Brain microvascular endothelial cell (primary cell): ENCODE results near the gene RASAL3.
A peak's percentile ranks its signal among the peaks of the same experiment; 100 is the strongest.

Source experiments
- DNase-seq: peaks from one replicate; pipeline ENCODE4 v3.0.0-alpha.2; 2020
- H3K27ac ChIP-seq: fragments of 250-450 bp; sonication (Bioruptor Pico); 2 replicates; pipeline ENCODE4 v1.5.1; 2020; ENCODE audit warnings: mild to moderate bottlenecking, moderate library complexity
- H3K27me3 ChIP-seq: fragments of 250-450 bp; sonication (Bioruptor Pico); replicated peaks from 2 replicates; pipeline ENCODE4 v1.5.1; 2020; ENCODE audit warnings: mild to moderate bottlenecking
- H3K36me3 ChIP-seq: fragments of 250-450 bp; sonication (Bioruptor Pico); replicated peaks from 2 replicates; pipeline ENCODE4 v1.5.1; 2020; ENCODE audit warnings: mild to moderate bottlenecking
- H3K4me3 ChIP-seq: 2 replicates; pipeline ENCODE4 v1.5.1; 2011; ENCODE audit warnings: low read depth, mild to moderate bottlenecking, control low read depth, low read length, moderate library complexity
- in situ Hi-C: cut with HindIII; loops from 2 replicates; pipeline ENCODE4 v1.10.0; 2017; ENCODE audit warnings: low sequenced_read_pairs, low pct_ligation_motif_present
- TF ChIP-seq, protein P1 (sequence below): IDR thresholded peaks from 2 replicates; pipeline ENCODE4 v1.5.1; 2011; ENCODE audit warnings: low read depth, mild to moderate bottlenecking, moderate library complexity, low read length, control low read depth, inconsistent platforms; ENCODE audit errors: missing control alignments

The RASAL3 gene

DNA sequence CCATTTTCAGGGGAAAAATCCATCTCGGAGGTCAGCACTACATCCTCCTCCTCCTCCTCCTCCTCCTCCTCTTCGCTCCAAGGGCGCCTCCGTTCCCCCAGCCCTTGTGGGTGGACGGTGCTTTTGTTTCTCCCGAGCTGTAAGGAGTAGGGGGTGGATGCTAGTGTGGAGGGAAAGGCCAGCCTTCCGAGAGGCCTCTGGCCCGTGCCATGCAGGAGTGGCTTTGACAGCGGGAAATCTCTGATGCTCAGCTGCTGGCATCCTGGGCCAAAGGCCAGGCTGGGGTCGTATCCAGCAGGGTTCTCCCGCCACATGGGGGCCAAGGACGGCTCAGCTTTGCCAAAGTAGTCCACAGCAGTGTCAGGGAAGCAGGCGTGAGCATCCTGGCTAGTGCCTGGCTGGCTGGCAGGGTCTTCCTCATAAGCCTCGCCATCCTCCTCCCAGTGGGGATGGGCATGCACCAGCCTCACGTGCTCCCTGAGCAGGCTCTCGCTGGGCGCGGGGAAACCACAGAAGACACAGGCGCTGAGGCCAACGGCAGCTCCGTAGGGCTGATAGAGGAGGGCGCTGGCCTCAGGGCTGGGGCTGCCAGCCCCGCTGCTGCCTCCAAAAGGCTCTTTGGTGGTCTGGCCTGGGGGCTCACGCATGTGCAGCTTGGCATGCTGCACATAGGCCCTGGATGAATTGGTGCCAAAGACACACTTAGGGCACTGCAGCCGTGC, 25.1 kb downstream of the RASAL3 start:
- no peak for DNase-seq
- no peaks in the 10 kb centered on the region for H3K36me3 ChIP-seq
- in situ Hi-C loops = no loop called here

DNA sequence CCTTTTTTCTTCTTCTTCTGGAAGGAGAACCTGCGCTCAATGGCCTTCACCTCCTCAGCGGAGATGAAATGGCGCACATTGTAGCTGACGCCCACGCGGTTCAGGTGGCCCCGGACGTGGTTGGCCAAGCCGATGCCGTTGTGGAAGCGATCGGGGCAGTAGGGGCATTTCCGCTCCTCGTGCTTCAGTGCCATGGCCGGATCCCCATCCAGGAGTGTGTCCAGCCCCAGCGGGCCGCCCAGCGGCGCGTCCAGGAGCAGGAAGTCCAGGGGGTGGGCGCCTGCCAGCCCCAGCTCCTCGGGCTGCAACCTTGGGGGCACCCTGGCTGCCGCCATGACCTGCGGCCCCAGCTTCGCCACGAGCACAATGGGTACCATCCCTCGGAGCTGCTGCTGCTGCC, 25.8 kb downstream of the RASAL3 start:
- Histone ChIP-seq H3K27ac (no peak overlapping the region), H3K36me3 (no peaks in the 10 kb centered on the region), H3K27me3 (no peaks in the 10 kb centered on the region), H3K4me3 (no peak overlapping the region)
- DNase-seq = no peak
- TF ChIP-seq, protein P1, sequence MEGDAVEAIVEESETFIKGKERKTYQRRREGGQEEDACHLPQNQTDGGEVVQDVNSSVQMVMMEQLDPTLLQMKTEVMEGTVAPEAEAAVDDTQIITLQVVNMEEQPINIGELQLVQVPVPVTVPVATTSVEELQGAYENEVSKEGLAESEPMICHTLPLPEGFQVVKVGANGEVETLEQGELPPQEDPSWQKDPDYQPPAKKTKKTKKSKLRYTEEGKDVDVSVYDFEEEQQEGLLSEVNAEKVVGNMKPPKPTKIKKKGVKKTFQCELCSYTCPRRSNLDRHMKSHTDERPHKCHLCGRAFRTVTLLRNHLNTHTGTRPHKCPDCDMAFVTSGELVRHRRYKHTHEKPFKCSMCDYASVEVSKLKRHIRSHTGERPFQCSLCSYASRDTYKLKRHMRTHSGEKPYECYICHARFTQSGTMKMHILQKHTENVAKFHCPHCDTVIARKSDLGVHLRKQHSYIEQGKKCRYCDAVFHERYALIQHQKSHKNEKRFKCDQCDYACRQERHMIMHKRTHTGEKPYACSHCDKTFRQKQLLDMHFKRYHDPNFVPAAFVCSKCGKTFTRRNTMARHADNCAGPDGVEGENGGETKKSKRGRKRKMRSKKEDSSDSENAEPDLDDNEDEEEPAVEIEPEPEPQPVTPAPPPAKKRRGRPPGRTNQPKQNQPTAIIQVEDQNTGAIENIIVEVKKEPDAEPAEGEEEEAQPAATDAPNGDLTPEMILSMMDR = no peak
- in situ Hi-C loops = no loop called here

More for the DNA sequence above, 25.1 kb downstream of the RASAL3 start:
- H3K4me3 ChIP-seq = no peak overlapping the region
- H3K27ac ChIP-seq = no peak overlapping the region
- no peaks in the 10 kb centered on the region for H3K27me3 ChIP-seq
- TF ChIP-seq, protein P1 = no peak

DNA sequence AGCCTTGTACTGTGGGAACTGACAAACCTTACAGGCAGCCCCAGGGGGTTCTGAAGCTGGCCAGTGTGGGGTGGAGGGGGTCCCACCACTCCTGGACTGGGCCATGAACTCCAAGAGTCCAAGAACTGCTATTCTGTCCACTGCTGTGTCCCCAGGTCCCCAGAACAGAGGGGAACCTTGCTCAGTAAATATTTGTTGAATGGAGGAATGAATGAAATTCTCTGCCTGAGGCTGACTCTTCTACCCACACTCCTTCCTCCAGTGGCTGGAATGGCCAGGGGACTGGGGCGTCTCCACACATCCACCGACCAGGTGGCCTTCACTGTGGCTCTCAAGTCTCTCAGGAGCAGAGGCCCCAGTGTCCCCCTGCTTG, 26.2 kb downstream of the RASAL3 start:
- no peak overlapping the region for H3K27ac ChIP-seq
- TF ChIP-seq, protein P1 = no peak
- in situ Hi-C loops = no loop called here
- no peaks in the 10 kb centered on the region for H3K27me3 ChIP-seq
- no peak for DNase-seq
- H3K4me3 ChIP-seq = no peak overlapping the region
- no peaks in the 10 kb centered on the region for H3K36me3 ChIP-seq

DNA sequence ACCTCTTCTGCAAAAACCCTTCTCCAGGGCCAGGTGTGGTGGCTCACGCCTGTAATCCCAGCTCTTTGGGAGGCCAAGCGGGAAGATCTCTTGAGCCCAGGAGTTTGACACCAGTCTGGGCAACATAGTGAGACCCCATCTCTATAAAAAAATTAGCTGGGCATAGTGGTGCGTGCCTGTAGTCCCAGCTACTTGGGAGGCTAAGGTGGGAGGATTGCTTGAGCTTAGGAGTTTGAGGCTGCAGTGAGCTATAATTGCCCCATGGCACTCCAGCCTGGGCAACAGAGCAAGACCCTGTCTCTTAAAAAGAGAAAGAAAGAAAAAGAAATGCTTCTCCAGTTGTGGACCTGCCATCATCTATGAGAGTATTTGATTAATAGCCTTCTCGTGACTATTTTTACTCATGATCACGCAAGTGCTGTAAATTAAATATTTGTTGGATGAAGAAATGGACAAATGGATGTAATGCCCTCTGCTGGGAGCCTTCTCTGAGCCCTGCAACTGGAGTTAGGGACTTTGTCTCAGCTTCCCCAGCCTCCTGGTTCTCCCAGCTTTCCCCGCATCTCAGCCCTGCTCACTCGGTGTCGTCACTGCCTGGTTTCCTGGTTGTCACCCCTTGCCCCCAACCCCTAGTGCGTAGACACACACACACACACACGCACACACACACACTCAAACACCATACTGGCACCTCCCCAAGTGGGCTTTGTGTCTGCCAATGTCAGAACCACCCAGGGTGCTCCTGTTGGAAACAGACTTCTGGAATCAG, 26.8 kb downstream of the RASAL3 start:
- Histone ChIP-seq H3K27me3 (no peaks in the 10 kb centered on the region), H3K36me3 (no peaks in the 10 kb centered on the region), H3K4me3 (no peak overlapping the region), H3K27ac (no peak overlapping the region)
- TF ChIP-seq, protein P1 = peak; percentile 41
- DNase-seq = no peak
- in situ Hi-C loops = no loop called here

DNA sequence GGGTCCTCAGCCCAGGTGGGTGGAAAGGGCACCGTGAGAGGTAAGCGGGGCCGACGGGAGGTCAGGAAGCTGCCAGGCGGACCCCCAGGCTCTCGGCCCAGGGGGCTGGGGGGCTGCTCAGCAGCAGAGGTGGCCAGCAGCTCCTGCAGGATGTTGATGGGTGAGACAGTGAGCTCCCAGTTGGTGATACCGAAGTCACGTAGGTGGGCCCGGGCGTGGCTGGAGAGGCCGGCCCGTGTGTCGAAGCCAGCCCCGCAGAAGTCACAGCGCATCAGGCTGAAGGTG, 27.6 kb downstream of the RASAL3 start:
- no peak overlapping the region for H3K4me3 ChIP-seq
- TF ChIP-seq, protein P1 = no peak
- no peaks in the 10 kb centered on the region for H3K36me3 ChIP-seq
- H3K27me3 ChIP-seq = no peaks in the 10 kb centered on the region
- H3K27ac ChIP-seq = no peak overlapping the region
- in situ Hi-C loops = no loop called here
- no peak for DNase-seq
